ENCODE results near the gene CD46.

DNA sequence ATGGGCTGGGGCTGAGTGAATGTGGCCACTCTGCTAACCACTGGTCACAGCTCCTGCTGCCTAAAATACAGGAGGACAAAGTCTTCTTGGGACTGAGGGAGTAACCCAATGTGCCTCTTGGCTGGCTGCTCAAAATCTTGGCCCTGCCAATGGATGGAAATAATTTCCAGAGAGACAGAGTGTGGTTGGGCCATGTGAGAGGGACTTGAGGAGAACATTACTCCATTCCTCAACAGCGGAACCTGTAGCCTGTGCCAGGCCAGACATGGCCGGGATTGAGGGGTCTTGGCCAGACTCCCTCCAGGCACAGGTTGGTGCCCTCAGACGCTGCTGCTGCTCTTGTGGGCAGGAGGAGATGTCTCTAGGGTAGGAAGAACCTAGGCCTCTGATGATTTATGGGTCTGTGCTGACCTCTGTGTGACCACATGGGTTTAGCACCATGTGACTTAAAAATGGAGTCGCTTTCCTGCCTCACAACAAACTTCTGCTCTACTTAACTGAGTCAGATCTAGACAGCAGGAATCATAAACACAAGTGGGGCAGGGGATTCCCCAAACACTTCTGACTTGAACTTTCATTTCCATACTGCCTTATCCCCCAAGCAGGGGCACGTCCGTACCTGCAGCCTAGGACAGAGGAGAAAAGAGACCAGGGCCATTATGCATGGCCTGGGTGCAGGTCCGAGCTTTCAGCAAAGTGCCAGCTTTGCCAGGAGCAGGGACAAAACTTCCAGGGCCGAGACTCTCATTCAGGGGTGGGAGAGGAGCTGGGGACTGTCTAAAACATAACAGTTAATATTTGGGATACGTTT, 79.9 kb downstream of the CD46 start:
- no peak for TF ChIP-seq POLR2A (IDR thresholded peaks at IDR 0.05)
- TF ChIP-seq CTCF (IDR thresholded peaks at IDR 0.05): no peak

Measured in ovary (tissue), 3 donors.